H1 (cell line): ENCODE data around the gene HMGXB3.

Source experiments
- ATF3 ChIP-seq: IDR thresholded peaks from 2 replicates; pipeline ENCODE4 v1.6.1; 2011; ENCODE audit warnings: low read depth, mild to moderate bottlenecking, low read length; ENCODE audit not compliant: insufficient read depth
- BCL11A ChIP-seq, 2 experiments: IDR thresholded peaks; one replicate each; pipeline ENCODE4 v1.6.1; 2011; ENCODE audit warnings: low read depth in 2 of 2, low read length in 2 of 2, mild to moderate bottlenecking in 2 of 2
- EGR1 ChIP-seq: IDR thresholded peaks from 2 replicates; pipeline ENCODE4 v1.6.1; 2011; ENCODE audit warnings: low read depth, low read length, borderline replicate concordance
- HDAC6 ChIP-seq: IDR thresholded peaks from one replicate; pipeline ENCODE4 v1.7.1; 2012; ENCODE audit warnings: low read depth, mild to moderate bottlenecking, inconsistent platforms, low read length, moderate library complexity
- POLR2A ChIP-seq, 2 experiments: IDR thresholded peaks; 1 replicate in 1 of 2; 2 replicates in 1 of 2; pipeline ENCODE4 v1.6.1; 2011; ENCODE audit warnings: low read depth in 2 of 2, low read length in 2 of 2, mild to moderate bottlenecking in 2 of 2; ENCODE audit errors: control extremely low read depth in 1 of 2

- TF ChIP-seq ATF3 (no peak), POLR2A (IDR thresholded peaks at IDR 0.05; ENCODE audit: control extremely low read depth in 1 of 2, low read depth in 2 of 2, low read length in 2 of 2) (no peak), HDAC6 (no peak), EGR1 (no peak), BCL11A (IDR thresholded peaks at IDR 0.05; ENCODE audit: low read depth in 2 of 2, low read length in 2 of 2) (no peak)
Observed at GRCh38 chr5:150023136-150023535, 22.6 kb downstream of the HMGXB3 start.
